Right lobe of liver (tissue), 6 donors: Measurements from ENCODE around the gene MCTP1. TPM values are rescaled to one million over a fixed set of nuclear protein-coding genes. Genes with fewer than 3 reads are reported as not detected.
"Not testable (repeated sequence)": the region's sequence is repeated elsewhere in the genome, so short reads cannot be mapped to it uniquely, and the experiment has no call there.

ENCODE experiments used
- ATAC-seq, 4 donors: fragments of 200-7000 bp; cut with Tn5 transposase; one replicate each; pipeline ENCODE4 v1.9.1; 2020; ENCODE audit warnings: mild to moderate bottlenecking in 4 of 4, moderate library complexity in 4 of 4
- DNase-seq, 3 donors: peaks; one replicate each; pipeline ENCODE4 v3.0.0-alpha.2; 2020
- H3K27ac ChIP-seq, 3 donors: fragments of 200-600 bp; one replicate each; pipeline ENCODE4 v1.8.0; 2022
- H3K27me3 ChIP-seq, 2 donors: fragments of 200-600 bp; one replicate each; pipeline ENCODE4 v1.8.0; 2022
- H3K36me3 ChIP-seq, 4 donors: fragments of 200-600 bp; sonication (generic) in 1 of 4; one replicate each; pipeline versions ENCODE4 v1.5.1 to v1.8.0; 2017 to 2022; ENCODE audit warnings: control low read depth in 1 of 4
- H3K4me1 ChIP-seq, 4 donors: fragments of 200-600 bp; sonication (generic) in 1 of 4; one replicate each; pipeline versions ENCODE4 v1.5.1 to v1.8.0; 2017 to 2022; ENCODE audit warnings: control low read depth in 1 of 4
- H3K4me3 ChIP-seq, 3 donors: fragments of 200-600 bp; one replicate each; pipeline ENCODE4 v1.8.0; 2022
- H3K9me3 ChIP-seq, 4 donors: fragments of 200-600 bp; sonication (generic) in 1 of 4; one replicate each; pipeline versions ENCODE4 v1.5.1 to v1.8.0; 2017 to 2022; ENCODE audit warnings: control low read depth in 1 of 4
- POLR2A ChIP-seq: fragments of 450-650 bp; IDR thresholded peaks from one replicate; pipeline ENCODE4 v1.6.1; 2017; ENCODE audit warnings: antibody characterized with exemption, mild to moderate bottlenecking
- WGBS: methylation state at CpG from one replicate; pipeline ENCODE4 v1.1.6; 2018; ENCODE audit warnings: low coverage, low lambda C conversion rate; ENCODE audit not compliant: insufficient coverage; ENCODE audit errors: missing lambda C conversion rate; 5-methylcytosine and 5-hydroxymethylcytosine counted together
- intact Hi-C, 2 donors: fragments of 100-400 bp; cut with DNase I; formaldehyde crosslinking; loops; one replicate each; pipeline versions ENCODE4 v1.11.2 to v1.14.1; 2022
- total RNA-seq, 6 experiments: library from RNA; depleted of rRNA in 2 of 6; stranded (reverse); fragments of >200 nt in 2 of 6; fragmentation: NEBNext Ultra II Directional in 3 of 6; extraction: Animal tissue kit (Norgen Biotek cat#: 25700) in 3 of 6; gene quantifications; one replicate each; pipeline versions ENCODE4 v1.1.0 to v1.2.4, GENCODE V29; 2016 to 2023
- TF ChIP-seq, protein P1 (sequence below), 4 donors: fragments of 200-600 bp in 3 of 4; fragments of 450-650 bp in 1 of 4; IDR thresholded peaks; one replicate each; pipeline versions ENCODE4 v1.5.1 to v1.8.0; 2016 to 2022; ENCODE audit warnings: antibody characterized with exemption in 4 of 4, mild to moderate bottlenecking in 2 of 4
- donor health status: DM: no; HTN: yes; CAD: no.
- donor health status: DM: no; HTN: no; CAD: no.
- donor health status: DM: no; HTN: no; CAD: no.
- donor health status: DM: no; HTN: yes; CAD: no.
- donor health status: DM: no; HTN: yes; CAD: no.

The MCTP1 gene
- total RNA-seq, 6 experiments from 2014 or later = 1.2 to 5.9 (median 3.5) TPM

DNA sequence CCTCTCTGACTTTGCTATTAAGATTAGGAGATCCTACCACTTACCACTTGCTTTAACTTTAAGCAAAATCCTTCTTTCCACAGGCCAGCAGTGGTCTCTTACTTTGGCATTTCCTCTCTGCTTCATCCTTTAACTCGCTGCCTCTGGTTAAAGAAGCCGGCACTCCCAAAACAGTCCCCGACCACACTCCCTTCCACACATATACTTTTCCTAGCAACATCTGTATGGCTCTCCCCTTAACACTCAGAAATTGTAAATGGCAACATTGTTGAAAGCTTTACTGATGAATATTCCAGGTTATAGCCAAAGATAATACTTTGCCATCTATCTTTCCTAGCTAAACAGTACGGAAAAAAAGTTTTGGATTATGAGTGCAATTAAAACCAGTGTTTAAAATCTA, 133.2 kb downstream of the MCTP1 start:
- ATAC-seq = no peak
- Histone ChIP-seq H3K27me3 (no peaks in the 10 kb centered on the region), H3K4me1 (no peaks in the 10 kb centered on the region), H3K4me3 (no peak overlapping the region), H3K36me3 (no peaks in the 10 kb centered on the region), H3K27ac (no peak overlapping the region), H3K9me3 (no peaks in the 10 kb centered on the region)
- intact Hi-C loops = no loop called here
- TF ChIP-seq POLR2A = no peak
- TF ChIP-seq, protein P1, sequence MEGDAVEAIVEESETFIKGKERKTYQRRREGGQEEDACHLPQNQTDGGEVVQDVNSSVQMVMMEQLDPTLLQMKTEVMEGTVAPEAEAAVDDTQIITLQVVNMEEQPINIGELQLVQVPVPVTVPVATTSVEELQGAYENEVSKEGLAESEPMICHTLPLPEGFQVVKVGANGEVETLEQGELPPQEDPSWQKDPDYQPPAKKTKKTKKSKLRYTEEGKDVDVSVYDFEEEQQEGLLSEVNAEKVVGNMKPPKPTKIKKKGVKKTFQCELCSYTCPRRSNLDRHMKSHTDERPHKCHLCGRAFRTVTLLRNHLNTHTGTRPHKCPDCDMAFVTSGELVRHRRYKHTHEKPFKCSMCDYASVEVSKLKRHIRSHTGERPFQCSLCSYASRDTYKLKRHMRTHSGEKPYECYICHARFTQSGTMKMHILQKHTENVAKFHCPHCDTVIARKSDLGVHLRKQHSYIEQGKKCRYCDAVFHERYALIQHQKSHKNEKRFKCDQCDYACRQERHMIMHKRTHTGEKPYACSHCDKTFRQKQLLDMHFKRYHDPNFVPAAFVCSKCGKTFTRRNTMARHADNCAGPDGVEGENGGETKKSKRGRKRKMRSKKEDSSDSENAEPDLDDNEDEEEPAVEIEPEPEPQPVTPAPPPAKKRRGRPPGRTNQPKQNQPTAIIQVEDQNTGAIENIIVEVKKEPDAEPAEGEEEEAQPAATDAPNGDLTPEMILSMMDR (IDR thresholded peaks at IDR 0.05) = no peak
- DNase-seq = no peak
- 63% methylated on average over 4 of the region's 4 CpGs for WGBS

DNA sequence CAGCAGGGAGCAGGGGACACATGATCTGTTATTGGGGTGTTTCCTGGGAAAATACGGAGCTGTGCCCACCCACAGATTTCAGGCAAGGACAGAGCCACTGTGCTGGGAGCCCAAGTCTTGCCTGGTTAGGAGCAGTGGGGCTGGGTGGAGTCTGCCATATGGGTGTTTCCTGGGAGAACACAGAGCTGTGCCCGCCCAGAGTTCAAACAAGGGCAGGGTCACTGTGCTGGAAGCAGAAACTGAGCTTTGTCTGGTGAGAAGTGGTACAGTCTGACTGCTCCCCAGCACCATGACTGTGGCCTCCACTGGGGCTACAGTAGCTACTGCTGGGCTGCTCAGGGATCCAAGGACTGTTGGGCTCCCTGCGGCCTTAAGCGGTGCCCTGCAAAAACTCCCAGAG, 135.5 kb downstream of the MCTP1 start:
- no peak overlapping the region for H3K27ac ChIP-seq
- no peak for ATAC-seq
- TF ChIP-seq POLR2A = no peak
- TF ChIP-seq, protein P1 (IDR thresholded peaks at IDR 0.05) = no peak
- H3K9me3 ChIP-seq = no peaks in the 10 kb centered on the region
- no peak overlapping the region for H3K4me3 ChIP-seq
- DNase-seq = no peak
- no peaks in the 10 kb centered on the region for H3K4me1 ChIP-seq
- no peaks in the 10 kb centered on the region for H3K27me3 ChIP-seq
- intact Hi-C loops = no loop called here
- no CpG with 5 or more reads among the region's 4 CpGs for WGBS
- H3K36me3 ChIP-seq = no peaks in the 10 kb centered on the region

DNA sequence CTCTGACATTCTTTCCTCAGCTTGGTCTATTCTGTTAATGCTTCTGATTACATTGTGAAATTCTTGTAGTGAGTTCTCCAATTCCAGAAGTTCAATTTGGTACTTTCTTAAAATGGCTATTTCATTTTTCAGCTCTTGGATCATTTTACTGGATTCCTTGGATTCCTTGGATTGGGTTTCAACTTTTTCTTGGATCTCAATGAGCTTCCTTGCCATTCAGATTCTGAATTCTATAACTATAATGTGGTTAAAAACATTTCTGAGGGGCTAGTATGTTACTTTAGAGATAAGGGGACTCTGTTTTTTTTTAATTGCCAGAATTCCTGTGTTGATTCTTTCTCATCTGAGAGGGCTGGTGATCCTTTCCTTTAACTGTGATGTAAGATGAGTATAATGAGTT, 136.4 kb downstream of the MCTP1 start:
- no peaks in the 10 kb centered on the region for H3K9me3 ChIP-seq
- H3K27me3 ChIP-seq = no peaks in the 10 kb centered on the region
- no peak overlapping the region for H3K27ac ChIP-seq
- intact Hi-C loops = no loop called here
- no peak overlapping the region for H3K4me3 ChIP-seq
- H3K36me3 ChIP-seq = no peaks in the 10 kb centered on the region
- TF ChIP-seq, protein P1 (IDR thresholded peaks at IDR 0.05) = no peak
- no peak for TF ChIP-seq POLR2A
- ATAC-seq = no peak
- DNase-seq = no peak
- H3K4me1 ChIP-seq = no peaks in the 10 kb centered on the region

DNA sequence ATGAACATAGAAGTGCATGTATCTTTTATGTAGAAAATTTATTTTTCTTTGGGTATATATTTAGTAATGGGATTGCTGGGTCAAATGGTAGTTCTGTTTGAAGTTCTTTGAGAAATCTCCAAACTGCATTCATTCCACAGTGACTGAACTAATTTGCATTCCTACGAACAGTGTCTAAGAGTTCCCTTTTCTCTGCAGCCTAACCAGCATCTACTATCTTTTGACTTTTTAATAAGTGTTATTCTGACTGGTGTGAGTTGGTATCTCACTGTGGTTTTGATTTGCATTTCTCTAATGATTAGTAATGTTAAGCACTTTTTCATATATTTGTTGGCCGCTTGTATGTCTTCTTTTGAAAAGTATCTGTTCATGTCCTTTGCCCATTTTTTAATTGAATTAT, 141.0 kb downstream of the MCTP1 start:
- H3K27ac ChIP-seq, H3K36me3 ChIP-seq, ATAC-seq, H3K4me1 ChIP-seq, H3K9me3 ChIP-seq, H3K27me3 ChIP-seq, intact Hi-C loops, DNase-seq, H3K4me3 ChIP-seq: not testable (repeated sequence)
- WGBS = 47% methylated on average over 2 of the region's 2 CpGs

DNA sequence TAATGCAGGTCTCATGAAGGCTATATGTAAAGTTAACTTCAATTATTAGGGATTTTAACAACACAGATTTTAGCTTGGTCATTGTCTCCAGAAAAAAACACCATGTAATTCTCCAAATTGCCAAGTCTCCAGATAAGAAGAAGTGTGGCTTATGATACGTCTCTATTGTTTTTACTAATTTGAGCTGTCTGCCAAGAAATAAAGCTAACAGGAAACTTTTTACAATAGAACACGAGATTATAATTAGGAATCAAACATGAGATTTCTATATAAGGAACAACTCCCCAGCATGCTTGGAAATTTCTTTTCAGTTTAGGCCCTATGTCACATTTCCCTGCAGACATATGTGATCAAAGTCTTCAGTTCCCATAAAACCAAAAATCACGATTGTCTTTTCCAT, 142.7 kb downstream of the MCTP1 start:
- no peak overlapping the region for H3K27ac ChIP-seq
- no peak overlapping the region for H3K4me3 ChIP-seq
- H3K36me3 ChIP-seq = no peaks in the 10 kb centered on the region
- DNase-seq (no peak), ATAC-seq (peak in 2 of 4 donors; percentile 20 to 73)
- H3K27me3 ChIP-seq = no peaks in the 10 kb centered on the region
- intact Hi-C loops = no loop called here
- no peaks in the 10 kb centered on the region for H3K4me1 ChIP-seq
- H3K9me3 ChIP-seq = no peaks in the 10 kb centered on the region
- WGBS = 23% methylated on average over 3 of the region's 3 CpGs
- TF ChIP-seq POLR2A = no peak
- TF ChIP-seq, protein P1 (IDR thresholded peaks at IDR 0.05) = no peak
